Globus pallidus (tissue), 1 donor: ENCODE data around the gene WSB2.
A peak's percentile ranks its signal among the peaks of the same experiment; 100 is the strongest.

ENCODE experiments used
- DNase-seq: peaks from one replicate; pipeline ENCODE4 v3.0.0-alpha.2; 2015; ENCODE audit warnings: low spot score

Gene WSB2

GRCh38 chr12:118061873-118062843 lies 1.2 kb upstream of the WSB2 start:
- DNase-seq, result peak; percentile 49

- peak; percentile 46 for DNase-seq
Measured at GRCh38 chr12:118060301-118061010, 523 bp downstream of the WSB2 start.

- DNase-seq, result peak; percentile 40
Measured at GRCh38 chr12:118059341-118060191, 1.4 kb downstream of the WSB2 start.

DNA sequence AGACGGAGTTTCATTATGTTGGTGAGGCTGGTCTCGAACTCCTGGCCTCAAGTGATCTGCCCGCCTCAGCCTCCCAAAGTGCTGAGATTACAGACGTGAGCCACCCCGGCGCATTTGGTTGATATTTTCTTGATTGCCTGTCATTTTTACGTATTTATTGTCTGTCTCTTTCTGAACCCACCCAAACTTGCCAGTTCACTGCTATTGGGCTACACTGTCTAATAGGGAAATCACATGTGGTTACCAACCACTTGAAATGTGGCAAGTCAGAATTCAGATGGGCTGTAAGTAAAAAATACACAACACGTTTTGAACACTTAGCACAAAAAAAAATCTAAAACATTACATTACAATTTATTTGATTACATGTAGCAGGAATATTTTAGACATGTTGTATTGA lies 2.1 kb downstream of the WSB2 start:
- DNase-seq, result no peak

DNA sequence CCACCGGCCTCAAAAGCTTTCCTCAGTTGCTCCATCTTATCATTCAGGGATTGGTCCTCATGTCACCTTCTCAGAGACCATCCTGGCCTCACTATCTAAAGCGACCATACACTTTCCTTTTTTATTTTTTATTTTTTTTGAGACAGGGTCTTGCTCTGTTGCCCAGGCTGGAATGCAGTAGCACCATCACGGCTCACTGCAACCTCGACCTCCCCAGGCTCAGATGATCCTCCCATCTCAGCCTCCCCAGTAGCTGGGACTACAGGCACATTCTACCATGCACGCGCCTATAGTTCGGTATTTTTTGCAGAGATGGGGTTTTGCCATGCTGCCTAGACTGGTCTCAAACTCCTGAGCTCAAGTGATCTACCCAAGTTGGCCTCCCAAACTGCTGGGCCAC lies 2.8 kb downstream of the WSB2 start:
- no peak for DNase-seq

- DNase-seq, result no peak
Measured at GRCh38 chr12:118055865-118056773, 4.9 kb downstream of the WSB2 start.

- DNase-seq, result no peak
Measured at GRCh38 chr12:118055144-118055557, 5.8 kb downstream of the WSB2 start.

DNA sequence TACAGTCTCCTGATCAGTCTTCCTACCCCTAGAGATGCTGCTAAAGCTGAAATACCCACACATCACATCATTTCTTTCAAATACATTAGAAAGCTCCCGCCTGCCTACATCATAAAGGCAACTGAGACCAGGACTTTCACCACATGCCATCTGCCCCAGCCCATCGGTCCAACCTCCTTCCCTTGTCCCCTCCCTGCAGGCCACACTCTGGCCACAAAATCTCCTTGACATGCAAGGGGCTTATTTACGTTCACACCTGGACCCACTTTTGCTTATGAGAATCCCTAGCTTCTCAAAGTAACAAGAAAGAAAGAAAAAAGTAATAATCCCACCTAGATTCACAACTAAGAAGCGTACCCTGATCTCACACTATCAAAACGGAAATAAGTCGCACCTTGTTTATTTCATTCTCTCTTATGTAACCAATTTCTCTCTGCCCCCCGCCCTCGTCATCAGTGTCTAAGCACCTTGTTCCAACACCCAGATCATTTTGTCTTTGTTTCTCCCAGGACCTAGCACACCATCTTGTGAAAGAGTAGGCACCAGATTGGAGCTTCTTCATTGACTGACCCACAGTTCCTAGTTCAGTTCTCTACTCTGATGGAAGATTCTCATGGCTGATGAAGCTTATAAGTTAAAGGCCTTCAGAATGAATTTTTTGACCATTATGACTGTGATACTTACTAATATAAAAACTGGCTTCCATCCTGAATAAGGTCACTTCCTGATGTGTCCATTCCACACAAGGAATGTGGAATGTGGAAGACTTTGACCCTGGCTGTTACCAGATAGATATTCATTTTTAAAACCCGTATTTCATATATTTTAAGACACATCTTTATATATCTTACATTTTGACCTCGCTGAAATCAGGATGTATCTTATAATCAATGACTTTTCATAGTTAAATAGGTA lies 7.7 kb downstream of the WSB2 start:
- no peak for DNase-seq

- peak; percentile 60 for DNase-seq
Measured at GRCh38 chr12:118052324-118053070, 8.5 kb downstream of the WSB2 start.

GRCh38 chr12:118050972-118051910 lies 9.7 kb downstream of the WSB2 start:
- DNase-seq, result no peak

GRCh38 chr12:118046430-118046829 lies 14.5 kb downstream of the WSB2 start:
- DNase-seq, result no peak

GRCh38 chr12:118044577-118044976 lies 16.4 kb downstream of the WSB2 start:
- DNase-seq, result no peak

- no peak for DNase-seq
Measured at GRCh38 chr12:118044075-118044474, 16.9 kb downstream of the WSB2 start.

- no peak for DNase-seq
Measured at GRCh38 chr12:118042091-118042490, 18.9 kb downstream of the WSB2 start.

- DNase-seq, result no peak
Measured at GRCh38 chr12:118038137-118038536, 22.8 kb downstream of the WSB2 start.

DNA sequence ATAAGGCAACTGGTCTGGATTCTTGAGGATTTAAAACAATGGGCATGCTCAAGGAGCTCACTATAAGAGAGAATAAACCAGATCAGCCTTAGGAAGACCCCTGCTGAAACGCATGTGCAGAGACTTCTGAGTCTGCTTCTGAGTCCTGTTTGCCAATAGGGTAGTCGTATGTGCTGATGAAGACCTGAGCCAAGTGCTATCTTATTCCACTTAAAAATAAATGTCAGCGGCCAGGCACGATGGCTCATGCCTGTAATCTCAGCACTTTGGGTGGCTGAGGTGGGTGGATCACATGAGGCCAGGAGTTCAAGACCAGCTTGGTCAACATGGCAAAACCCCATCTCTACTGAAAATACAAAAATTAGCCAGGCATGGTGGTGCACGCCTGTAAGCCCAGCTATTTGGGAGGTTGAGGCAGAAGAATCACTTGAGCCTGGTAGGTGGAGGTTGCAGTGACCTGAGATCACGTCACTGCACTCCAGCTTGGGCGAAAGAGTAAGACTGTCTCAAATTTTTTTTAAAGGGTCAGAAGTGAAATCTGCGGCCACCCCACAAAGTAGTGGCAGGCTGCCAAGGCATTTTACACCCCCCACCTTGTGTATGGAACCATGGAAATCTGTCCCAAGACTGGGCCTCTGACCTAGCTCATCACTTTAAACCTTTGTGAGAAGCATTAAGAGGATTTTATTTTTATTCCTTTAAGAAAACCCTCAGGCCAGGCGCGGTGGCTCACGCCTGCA lies 24.1 kb downstream of the WSB2 start:
- no peak for DNase-seq
